Hematopoietic multipotent progenitor cell treated with erythropoietin and hydrocortisone succinate and interleukin-3 and kit ligand, for 15 days (in vitro differentiated cells): ENCODE measurements around the gene ENDOD1.
"Not testable (repeated sequence)": the region's sequence is repeated elsewhere in the genome, so short reads cannot be mapped to it uniquely, and the experiment has no call there.

Experiments
- DNase-seq: peaks from one replicate; pipeline ENCODE4 v3.0.0-alpha.2; 2015; ENCODE audit warnings: low spot score

Gene ENDOD1, protein sequence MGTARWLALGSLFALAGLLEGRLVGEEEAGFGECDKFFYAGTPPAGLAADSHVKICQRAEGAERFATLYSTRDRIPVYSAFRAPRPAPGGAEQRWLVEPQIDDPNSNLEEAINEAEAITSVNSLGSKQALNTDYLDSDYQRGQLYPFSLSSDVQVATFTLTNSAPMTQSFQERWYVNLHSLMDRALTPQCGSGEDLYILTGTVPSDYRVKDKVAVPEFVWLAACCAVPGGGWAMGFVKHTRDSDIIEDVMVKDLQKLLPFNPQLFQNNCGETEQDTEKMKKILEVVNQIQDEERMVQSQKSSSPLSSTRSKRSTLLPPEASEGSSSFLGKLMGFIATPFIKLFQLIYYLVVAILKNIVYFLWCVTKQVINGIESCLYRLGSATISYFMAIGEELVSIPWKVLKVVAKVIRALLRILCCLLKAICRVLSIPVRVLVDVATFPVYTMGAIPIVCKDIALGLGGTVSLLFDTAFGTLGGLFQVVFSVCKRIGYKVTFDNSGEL

DNA sequence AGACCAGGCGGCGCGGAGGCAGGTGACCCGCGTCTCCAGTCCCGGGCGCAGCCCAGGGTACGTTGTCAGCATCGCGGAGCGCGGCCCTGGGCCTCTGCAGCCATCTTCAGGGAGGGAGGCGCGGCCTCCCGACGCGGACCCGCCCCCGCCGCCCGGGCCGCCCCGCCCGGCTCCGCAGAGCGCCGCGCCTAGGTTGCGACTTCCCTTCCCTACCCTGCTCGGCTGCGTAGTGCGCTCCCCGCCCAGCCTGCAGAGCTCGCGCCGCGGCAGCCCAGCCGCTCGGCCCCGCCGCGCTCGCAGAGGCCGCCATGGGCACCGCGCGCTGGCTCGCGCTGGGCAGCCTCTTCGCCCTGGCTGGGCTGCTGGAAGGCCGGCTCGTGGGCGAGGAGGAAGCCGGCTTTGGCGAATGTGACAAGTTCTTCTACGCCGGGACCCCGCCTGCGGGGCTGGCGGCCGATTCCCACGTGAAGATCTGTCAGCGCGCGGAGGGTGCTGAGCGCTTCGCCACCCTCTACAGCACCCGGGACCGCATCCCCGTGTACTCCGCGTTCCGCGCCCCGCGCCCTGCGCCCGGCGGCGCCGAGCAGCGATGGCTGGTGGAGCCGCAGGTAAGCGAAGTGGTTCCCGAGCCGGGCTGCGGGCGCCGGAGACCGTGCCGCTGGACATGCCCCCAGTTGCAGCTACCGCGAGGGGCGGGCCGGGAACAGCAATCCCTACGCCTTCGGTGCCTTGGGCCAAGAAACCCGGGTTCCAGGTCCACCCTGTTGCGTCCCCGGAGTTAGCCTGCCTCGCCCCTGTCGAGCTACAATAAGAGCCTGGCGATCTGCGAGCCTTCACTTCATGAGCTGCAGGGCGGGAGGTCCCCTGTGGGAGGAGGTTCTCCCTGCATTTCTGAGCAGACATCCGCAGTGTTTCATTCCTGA lies at the start of gene ENDOD1:
Gene ENDOD1, plus strand, starts transcription at position 227 of the 923 bp plus-strand sequence. Its CDS starts 82 bp downstream, at position 309.
- DNase-seq, result peak; percentile 89

DNA sequence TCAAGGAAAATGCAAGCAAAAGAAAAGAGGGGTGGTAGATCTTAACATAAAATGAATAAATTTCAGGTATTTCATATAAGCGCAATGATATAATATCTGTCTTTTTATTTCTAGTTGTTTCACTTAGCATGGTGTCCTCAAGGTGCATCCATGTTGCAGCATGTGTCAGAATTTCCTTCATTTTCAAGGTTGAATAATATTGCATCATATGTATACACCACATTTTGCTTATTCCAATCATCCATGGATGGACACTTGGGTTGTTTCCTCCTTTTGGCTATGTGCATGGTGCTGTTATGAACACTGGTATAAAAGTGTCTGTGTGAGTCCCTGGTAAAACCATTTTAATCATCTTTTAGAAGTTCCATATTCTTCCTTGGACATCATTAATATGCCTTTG lies 47.4 kb upstream of the ENDOD1 start:
- DNase-seq, result no peak

DNA sequence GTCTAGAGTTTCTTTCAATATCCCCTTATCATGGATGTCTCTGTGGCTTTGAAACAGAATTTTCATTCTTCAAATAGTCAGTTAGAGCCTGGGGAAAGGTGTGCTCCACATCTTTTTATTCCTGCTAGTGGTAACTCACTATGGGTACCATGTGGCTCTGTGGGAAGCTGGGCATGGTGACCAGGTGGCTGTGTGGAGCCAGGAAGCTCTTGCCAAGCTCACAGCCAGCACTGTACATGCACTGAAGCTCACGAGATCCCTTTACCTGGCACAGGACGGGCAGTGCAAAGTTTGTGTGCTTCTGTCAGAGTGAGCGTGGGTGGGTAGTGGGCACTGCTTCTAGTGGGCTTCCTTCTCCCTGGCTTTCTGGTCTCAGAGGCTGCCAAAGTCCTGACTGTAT lies 46.7 kb upstream of the ENDOD1 start:
- no peak for DNase-seq

DNA sequence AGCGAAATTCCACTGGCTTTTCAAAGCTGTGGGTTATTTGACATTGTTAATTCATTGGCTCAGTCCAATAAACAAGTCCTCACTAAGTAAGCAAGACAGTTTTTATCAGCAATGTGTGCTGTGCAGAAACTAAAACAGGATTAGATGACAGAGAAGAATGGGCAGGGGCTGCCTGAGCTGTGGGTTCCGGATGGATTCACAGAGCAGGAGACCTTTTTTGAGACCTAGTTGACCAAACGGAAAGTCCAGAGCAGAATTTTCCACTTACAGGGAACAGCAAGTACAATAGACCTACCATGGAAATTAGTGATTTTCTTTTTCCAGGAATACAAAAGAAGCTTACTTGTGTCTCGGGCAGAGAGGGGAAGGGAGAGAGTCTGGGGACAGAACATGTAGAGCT lies 45.6 kb upstream of the ENDOD1 start:
- DNase-seq, result no peak

DNA sequence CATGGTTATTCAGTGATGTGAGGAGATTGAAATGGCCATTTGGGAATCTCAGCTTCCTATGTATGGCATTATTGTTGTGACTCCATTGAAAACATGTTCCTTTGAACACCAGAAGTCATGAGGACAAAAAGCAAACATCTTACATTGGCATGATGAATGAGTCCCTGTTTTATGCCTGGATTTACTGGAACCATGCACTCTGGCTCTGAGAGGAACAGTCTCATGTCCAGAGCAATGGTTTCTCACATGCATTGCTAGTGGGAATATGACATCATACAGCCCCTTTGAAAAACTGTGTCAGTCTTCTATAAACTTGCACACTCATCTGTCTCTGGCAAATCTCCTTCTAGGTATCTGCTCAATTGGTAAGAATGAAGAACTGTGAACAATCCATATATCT lies 43.8 kb upstream of the ENDOD1 start:
- DNase-seq, result no peak

DNA sequence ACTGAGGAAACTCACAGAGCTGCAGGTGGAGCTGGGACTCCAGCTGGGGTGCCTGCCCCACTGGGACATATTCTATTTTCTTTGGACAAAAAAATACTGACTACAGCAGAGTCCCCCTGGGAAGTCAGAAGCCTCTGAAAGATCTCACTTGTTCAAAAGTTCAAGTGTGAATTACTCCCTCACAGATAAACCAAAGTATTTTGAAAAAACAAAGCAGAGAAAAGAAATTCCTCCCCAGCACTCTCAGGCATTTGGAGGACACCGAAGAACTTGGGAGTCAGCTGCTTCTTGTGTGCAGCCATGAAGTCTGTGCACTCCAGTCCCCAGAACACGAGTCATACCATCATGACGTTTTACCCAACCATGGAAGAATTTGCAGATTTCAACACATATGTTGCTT lies 40.5 kb upstream of the ENDOD1 start, which contains the start of gene KDM4F:
Gene KDM4F, plus strand, starts transcription at position 301 of the 400 bp plus-strand sequence.
- DNase-seq, result not testable (repeated sequence)

DNA sequence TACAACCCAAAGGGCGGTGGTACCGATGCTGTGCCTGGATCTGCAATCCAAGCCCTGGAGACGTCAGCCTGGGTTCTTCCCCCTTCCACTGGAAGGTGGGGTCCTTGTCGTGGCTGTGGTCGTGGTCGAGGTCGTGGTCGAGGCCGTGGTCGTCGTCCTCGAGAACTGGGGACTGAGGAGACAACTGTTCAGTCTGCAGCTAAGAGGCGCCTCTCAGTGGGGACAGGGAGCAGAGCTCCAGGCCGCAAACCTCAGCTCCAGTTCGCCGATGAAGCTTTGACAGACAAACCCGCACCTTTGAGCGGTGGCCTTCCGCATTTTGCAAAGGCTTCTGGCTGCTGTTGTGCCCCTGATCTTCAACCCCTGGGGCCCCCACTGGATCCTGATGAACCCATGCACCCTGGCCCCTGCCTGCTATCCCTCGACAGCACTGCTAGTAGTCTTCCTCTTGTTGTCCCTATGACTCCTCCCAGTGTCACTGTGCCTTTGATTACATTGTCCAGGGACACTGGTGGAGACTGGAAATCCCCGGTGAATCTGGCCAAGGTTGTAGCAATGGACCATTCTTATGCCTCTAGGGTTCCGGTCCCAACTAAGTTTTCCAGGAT lies 38.9 kb upstream of the ENDOD1 start:
- DNase-seq, result no peak

DNA sequence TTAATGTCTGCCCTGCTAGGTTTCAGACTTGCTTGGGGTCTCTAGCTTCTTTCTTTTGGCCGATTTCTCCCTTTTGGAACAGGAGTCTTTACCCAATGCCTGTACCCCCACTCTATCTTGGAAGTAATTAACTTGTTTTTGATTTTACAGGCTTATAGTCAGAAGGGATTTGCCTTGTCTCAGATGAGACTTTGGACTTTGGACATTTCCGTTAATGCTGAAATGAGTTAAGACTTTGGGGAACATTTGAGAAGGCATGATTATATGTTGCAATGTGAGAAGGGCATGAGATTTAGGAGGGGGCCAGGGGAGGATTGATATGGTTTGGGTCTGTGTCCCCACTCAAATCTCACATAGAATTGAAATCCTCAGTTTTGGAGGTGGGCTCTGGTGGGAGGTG lies 35.3 kb upstream of the ENDOD1 start:
- DNase-seq, result no peak

DNA sequence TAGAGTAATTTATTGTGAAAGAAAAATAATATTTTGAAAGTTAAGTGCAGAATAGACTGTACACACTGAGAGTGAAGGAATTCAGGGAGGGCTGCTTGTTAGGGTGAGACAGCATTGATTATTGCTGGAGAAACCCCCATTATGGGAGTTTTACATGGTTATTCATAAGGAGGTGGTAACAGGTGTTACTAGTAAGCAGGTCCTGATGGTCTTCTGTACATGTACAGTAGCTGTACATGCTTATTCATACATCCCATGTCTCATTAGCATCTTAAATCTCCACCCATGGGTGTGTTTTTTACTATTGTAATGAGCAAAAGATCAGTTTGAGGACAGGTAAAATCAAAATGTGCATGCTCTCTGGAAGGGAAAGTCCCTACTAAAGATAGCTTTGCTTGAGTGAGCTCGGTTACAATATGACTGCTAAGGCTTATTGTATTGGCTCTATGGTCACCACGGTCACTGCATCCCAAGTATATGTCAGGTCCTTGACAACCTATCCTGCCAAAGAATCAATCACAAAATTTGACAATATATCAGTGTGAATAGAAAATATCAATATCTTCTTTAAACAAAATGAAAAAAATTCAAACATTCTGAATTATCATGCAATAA lies 34.3 kb upstream of the ENDOD1 start:
- DNase-seq, result no peak

DNA sequence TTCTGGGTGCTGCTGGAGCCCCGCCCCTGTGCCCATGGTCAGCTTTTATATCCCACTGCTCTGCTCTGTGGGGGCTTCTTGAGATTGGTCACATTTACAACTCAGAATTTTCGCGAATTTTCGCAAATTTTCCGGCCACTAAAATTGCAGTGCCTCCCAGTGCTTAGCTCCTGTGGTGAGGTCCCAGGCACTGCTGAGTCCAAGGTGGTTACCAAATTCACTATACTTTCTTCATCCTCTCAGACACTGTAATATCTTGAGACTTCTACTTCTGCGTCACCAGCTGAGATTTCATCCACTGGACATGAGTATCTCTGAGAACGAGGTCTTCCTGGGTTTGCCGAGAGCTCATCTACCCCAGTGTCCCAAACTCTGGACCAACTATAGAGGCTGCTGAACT lies 31.7 kb upstream of the ENDOD1 start:
- DNase-seq, result no peak

DNA sequence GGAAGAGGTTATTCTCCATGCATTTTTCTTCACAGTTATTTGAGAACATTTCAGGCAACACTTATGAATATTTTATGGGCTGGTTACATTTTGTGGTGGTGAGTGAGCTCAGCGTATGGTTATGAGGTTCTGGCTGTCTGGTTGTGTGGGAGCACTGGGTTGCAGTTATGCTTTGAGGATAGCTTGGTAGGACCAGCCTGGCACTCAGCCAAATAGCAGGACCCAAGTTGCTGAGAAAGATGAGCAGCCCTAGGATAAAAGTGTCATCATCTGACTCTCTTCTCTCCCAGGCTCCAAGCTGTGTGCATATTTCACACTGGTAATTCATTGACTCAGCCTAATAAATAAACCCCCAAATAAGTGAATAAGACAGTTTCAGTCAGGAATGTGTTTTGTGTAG lies 31.0 kb upstream of the ENDOD1 start:
- DNase-seq, result no peak

DNA sequence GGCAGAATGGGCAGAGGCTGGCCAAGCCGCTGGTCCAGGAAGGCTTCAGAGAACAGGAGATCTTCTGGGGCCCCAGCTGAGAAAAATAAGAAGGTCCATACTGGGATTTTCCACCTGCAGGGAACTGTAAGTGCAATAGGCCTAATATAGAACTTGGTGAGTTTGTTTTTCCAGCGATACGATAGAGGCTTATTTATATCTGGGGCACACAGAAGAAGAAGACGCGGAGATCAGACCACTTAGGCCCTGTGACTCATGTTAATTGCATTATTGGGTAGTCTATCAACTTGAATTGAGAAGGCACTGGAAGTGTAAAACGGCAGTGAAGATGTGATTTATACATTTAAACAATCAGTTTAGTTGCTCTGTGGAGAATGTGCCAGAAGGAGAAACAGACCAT lies 30.6 kb upstream of the ENDOD1 start:
- no peak for DNase-seq

DNA sequence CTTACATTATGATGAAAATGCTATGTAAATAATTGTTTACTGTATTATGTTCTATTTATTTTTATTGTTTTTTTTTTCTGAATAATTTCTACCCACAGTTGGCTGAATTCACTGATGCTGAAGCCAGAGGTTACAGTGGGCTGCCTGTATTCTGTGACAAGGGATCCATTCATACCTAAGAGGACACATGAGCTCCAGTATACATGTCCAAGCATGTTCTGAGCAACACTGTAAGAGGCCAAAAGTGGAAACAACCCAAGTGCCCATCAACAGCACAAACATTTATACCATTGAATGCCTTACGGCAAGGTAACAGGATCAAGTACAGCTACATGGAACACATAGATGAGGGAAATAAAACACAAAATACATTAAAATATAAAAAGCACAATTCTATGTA lies 24.3 kb upstream of the ENDOD1 start:
- DNase-seq, result no peak

DNA sequence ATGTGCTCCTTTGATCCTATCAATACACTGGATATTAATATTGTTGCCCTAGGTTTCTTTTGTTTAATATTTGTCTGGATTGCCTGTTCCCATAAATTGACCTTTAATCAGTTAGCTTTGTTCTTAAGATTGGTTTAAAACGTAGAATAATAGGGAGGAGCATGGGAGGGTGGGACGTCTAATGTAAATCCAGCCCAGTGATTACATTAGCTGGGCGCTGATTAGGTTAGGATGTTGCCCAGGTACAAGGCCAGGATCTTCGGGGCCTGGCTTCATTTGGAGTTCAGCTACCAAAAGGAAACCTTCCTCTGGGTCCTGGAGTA lies 23.0 kb upstream of the ENDOD1 start, which contains the start of gene SRSF8:
Gene SRSF8, plus strand, starts transcription at position 204 of the 323 bp plus-strand sequence. CDS start 308 bp downstream, outside the sequence.
- no peak for DNase-seq

DNA sequence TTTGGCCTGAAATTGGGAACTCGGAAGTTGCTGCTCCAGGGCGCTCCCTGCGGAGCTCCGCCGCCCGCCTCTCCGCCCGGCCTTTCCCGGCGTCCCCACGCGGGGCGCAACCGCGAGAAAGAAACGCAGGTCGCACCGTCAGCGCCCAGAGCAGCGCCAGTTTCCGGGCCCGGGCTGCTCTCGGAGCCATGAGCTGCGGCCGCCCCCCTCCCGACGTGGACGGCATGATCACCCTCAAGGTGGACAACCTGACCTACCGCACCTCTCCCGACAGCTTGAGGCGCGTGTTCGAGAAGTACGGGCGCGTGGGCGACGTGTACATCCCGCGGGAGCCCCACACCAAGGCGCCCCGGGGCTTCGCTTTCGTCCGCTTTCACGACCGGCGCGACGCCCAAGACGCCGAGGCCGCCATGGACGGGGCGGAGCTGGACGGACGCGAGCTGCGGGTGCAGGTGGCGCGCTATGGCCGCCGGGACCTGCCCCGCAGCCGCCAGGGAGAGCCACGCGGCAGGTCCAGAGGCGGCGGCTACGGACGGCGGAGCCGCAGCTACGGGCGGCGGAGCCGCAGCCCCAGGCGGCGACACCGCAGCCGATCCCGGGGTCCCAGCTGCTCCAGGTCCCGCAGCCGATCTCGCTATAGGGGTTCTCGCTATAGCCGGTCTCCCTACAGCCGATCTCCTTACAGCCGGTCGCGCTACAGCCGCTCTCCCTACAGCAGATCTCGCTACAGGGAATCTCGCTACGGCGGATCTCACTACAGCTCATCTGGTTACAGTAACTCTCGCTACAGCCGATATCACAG lies 22.4 kb upstream of the ENDOD1 start:
- DNase-seq, result peak; percentile 84

DNA sequence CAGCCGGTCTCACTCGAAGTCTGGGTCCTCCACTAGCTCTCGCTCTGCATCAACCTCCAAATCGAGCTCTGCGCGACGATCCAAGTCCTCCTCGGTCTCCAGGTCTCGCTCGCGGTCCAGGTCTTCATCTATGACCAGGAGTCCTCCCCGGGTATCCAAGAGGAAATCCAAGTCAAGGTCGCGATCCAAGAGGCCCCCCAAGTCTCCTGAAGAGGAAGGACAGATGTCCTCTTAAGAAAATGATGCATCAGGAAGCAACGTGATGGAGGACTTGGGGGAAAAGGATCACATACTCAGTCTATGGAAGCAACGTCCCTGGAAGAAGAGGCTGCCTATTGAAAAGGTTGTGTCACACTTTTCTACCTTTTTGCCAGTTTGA lies 21.8 kb upstream of the ENDOD1 start:
- peak; percentile 56 for DNase-seq

DNA sequence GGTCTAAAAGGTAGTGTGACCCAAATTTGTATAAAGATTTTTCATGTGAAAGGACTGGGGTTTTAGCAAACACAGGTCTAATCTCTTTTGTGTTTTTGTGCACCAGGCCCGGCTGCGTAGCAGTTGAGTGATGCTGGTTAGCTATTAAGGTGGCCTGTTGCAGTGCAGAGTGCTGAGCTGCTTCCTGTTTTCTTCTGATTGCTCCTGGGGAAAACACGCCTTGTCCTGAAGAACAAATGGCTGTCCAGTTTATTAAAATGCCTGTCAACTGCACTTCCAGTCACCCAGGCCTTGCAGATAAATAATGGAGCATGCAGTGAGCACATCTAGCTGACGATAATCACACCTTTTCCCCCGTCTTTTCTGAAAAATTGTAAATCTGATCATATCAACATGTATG lies 21.1 kb upstream of the ENDOD1 start:
- peak; percentile 79 for DNase-seq

DNA sequence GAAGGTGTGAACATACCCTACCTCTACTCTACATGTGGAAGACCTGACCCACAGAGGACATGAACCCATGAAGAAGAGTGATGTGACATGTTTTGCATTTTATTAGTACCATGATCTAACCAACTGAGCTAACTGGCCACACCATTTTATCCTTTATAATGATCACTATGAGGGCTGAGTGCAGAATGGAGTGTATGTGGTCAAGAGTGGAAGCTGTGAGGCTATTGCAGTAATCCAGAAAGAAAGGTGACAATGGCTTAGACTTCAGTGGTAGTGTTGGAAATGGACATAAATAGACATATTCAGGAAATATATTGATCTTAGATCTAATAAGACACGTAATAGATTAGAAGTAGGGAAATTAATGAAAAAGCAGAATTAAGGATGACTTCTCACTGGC lies 19.2 kb upstream of the ENDOD1 start:
- peak; percentile 7 for DNase-seq

DNA sequence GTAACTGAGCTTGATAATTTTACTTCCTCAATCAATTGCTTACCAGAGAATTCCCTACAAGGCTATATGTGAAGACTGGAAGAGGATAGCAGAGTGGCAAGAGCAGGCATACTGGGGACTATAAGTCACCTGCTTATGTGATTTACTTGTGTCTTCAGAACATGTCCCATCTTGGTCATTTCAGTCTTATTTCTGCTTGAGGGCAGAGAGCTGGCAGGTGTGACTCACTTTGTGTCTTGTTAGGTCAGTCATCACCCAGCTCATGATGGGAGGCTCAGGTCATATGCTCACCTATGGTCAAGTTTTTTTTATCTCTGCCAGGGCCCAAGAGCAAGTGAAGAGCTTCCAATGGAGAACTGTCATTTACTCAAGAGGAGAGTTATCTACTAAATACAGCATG lies 16.7 kb upstream of the ENDOD1 start:
- no peak for DNase-seq

DNA sequence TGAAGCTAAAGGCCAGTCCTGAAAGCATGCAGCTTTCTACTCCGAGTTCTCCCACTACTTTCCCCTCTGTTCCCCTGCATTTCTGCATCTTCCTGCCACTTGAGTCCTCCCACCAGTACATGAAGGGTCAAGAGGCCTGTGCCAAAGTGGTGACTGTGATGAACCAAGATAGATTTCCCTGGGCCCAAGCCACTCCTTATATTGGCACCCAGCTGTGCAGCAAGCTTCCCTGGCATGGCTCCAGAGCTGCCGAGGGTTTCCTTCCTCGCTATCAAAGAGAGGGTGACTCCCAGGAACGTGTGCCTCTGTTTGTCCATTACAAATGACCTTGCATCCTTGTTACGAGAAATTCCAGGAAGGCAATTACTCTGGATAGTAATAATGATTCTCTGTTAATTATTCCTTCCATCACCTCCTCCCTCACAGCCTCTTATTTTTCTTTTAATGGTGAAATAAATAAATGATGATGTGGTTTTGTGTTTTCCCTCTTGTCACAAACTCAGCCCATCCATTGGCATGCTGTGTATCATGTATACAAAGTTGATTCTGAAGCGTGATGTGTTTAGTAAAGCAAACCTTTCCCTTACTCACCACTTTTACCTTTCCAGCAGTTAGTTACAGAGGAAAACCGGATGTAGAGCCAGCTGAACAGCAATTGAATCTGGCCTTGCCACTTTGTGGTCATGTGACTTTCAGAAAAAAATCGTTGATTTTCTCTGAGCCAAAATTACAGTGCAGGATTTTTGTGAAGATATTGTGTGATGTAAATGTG lies 14.7 kb upstream of the ENDOD1 start:
- DNase-seq, result peak; percentile 82
